ENCODE measurements around the gene TUBB1.

DNA sequence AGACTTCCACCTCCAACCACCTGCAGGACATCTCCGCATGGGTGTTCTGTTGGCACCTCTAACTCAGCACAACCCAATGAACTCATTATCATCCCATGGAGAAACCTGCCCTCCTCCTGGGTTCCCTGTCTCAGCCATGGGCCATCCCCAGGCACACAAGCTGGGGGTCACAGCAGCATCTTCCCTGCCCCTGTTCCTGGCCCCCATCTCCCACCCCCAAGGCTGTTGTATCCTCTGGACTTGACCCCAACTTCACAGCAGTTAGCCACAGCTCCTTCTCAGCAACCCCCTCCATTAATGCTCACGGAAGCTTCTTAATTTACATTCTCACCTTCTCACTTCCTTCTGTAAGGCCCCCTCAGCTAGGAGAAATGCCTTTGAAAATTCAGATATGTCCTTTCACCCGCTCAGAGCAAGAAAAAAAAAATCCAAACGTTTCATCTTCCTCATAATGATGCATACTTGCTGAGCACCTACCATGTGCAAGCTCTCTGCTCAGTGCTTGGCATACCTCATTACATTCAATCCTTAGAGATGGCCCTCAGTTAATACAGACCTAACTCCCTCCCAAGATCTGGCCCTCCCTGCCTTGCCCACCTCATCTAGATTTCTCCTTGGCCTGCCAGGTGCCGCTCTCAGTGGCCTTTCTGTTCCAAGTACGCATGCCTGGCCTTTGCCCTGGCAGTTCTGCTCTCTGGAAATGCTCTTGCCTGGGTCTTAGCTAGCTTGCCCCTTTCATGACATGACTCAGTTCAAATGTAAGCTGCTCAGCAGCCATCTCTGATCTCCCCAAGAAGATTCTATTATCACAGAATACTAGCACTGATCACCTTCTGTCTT is 40.7 kb upstream of the TUBB1 start:
- TF ChIP-seq, protein P1, sequence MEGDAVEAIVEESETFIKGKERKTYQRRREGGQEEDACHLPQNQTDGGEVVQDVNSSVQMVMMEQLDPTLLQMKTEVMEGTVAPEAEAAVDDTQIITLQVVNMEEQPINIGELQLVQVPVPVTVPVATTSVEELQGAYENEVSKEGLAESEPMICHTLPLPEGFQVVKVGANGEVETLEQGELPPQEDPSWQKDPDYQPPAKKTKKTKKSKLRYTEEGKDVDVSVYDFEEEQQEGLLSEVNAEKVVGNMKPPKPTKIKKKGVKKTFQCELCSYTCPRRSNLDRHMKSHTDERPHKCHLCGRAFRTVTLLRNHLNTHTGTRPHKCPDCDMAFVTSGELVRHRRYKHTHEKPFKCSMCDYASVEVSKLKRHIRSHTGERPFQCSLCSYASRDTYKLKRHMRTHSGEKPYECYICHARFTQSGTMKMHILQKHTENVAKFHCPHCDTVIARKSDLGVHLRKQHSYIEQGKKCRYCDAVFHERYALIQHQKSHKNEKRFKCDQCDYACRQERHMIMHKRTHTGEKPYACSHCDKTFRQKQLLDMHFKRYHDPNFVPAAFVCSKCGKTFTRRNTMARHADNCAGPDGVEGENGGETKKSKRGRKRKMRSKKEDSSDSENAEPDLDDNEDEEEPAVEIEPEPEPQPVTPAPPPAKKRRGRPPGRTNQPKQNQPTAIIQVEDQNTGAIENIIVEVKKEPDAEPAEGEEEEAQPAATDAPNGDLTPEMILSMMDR (IDR thresholded peaks at IDR 0.05): no peak
- no peak for TF ChIP-seq POLR2A (IDR thresholded peaks at IDR 0.05)

Data from testis (tissue), 2 donors.